ENCODE measurements around the gene TMEM183A.
"Not testable (repeated sequence)": the region's sequence is repeated elsewhere in the genome, so short reads cannot be mapped to it uniquely, and the experiment has no call there.

The TMEM183A gene, protein sequence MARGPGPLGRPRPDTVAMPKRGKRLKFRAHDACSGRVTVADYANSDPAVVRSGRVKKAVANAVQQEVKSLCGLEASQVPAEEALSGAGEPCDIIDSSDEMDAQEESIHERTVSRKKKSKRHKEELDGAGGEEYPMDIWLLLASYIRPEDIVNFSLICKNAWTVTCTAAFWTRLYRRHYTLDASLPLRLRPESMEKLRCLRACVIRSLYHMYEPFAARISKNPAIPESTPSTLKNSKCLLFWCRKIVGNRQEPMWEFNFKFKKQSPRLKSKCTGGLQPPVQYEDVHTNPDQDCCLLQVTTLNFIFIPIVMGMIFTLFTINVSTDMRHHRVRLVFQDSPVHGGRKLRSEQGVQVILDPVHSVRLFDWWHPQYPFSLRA

DNA sequence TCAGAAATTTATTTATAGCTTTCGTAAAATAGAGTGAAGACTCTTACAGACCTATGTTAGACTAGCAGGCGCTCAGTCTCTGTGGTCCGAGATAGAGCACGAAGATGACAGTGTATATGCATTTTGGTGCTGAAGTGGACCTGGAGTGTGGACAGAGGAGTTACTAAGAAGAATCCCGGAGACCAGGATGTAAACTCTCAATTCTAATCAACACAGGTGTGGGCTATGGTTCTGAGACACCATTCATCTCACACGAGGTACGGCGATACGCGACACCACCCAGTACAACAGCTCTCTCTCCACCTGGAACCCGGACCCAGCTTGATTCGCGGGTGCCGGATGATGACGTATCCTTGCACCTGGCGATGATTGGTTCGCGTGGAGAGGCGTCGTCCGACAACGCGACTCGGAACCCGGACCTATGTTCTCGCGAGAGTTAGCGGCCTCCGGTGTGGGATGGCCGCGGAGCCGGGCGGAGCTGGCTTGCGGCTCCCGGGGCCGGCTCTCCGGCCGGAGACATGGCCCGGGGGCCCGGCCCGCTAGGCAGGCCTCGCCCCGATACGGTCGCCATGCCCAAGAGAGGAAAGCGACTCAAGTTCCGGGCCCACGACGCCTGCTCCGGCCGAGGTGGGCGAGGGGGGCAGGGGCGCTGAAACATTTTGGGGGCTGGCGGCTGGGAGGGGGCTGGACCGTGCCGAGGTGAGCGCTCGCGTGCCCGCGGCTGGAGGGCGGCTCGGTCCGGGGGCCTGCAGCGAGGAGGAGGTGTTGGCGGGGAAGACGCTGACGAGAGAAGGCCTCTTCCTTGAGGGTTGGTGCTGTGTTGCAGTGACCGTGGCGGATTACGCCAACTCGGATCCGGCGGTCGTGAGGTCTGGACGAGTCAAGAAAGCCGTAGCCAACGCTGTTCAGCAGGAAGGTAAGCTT lies at the start of gene TMEM183A:
Gene TMEM183A (plus strand): TSS at position 427 of the 924 bp plus-strand sequence. CDS start 92 bp downstream, at position 519.
- peak; percentile 95 for DNase-seq (ENCODE audit: low spot score)

DNA sequence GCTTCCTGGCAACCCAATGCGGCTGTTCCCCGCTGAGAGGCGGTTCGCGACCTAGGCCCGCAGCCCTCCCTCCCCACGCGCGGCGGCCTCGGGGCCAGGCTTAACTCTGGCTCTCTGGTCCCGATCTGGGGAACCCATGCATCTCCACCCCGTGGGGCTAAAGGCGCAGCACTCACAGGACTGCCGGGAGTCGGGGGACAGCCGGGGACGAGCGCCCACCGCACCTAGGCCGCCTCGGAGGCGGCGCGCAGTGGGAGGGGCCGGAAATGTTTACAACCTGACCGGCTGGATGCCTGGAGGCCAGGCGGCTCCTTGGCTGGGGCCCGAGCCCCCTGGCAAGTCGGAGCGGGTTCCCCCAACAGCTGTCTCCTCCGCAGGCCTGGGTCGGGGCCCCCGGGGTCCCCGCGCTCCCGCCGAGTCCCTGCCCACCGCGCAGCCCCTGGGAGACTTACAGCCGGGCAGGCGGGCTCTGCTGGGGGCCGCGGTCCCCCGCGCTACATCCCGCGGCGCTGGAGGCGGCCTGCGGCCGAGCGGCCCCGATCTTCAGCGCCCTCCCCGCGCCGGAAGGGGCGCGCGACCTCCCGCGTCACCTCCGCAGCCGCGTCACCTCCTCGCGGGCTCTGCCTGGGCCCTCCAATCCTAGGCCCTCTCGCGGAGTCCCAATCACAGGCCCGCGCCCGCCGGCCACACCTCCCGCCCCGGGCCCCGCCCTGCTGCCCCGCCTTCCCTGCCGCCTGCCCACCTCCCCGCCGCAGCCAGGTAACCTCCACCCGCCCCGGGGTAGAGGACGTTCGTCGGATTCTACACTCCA lies 49.2 kb upstream of the TMEM183A start, which contains the start of gene ADIPOR1:
Gene ADIPOR1 (minus strand): TSS at position 580 of the 811 bp plus-strand sequence. CDS start 7,242 bp downstream, outside the sequence.
- peak; percentile 98 for DNase-seq (ENCODE audit: low spot score)

DNA sequence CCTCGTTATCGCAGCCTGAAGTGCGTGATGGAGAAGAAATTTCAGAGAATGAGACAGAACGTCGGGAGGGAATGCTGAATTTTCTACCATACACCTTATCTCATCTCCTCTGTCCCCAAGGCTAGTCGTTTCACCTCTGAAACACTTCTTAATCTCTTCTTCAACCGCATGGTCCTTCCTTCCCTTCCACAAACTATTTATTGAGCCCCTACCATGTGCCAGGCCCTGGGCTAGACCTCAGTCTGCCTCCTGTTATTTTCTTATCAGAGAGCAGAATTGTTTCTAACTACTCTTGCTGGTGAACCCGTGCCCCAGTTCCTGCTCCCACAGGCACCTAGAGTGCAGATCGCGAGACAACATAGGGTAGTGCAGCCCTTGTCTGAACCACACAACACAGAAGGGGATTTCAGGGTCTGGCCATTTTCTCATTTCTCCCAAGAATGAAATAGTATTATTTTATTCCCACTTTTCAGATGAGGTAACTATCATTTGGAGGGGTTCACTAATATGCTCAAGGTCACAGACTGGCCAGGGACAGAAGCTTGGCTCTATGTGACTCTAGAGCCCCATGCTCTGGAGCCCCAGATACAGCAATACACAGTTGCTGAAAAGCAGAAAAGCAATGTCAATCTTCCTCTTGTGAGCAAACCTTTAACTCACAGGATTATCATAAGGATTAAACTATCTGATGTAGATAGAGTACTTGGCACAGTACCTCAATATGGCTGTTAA lies 48.5 kb upstream of the TMEM183A start:
- DNase-seq (ENCODE audit: low spot score) = no peak

DNA sequence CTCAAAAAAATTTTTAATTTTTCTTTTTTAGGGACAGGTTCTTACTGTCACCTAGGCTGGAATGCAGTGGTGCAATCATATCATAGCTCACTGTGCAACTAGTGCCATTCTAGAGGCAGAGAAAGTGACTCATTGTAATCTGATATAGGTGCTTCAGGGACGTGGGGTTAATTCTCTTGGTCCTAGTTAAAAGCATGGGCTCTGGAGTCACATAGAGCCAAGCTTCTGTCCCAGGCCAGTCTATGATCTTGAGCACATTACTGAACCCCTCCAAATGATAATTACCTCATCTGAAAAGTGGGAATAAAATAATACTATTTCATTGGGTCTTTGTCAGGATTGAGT lies 47.9 kb upstream of the TMEM183A start:
- peak; percentile 77 for DNase-seq (ENCODE audit: low spot score)

DNA sequence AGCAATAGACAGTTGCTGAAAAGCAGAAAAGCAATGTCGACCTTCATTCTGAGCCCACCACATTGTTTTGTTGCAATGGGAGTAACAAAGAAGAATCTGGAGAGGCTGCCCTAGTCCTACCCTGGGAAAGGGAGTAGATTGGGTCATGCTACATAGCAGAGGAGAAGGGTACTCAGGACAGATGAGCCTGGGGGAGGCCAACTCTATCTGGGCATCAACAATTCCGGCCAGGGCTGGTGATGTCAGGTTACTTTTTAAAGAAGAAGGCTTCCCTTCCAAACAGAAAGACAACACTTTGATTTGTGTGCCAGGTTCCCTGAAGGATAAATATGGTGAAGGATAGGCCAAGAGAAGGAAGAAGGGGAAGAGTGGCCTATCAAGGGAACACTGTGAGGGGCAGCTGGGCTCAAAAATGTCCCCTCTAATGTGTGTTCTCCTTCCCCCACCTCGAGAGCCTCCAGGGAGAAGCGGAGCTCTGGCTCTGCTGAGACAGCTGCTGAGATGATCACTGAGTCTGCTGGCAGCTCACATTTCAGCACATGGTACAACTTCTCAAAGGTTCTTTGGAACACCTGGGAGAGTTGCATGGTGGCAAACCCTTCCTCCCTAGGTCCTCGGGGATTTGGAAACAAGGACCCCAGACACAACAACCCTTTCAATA lies 45.8 kb upstream of the TMEM183A start:
- DNase-seq (ENCODE audit: low spot score) = no peak

DNA sequence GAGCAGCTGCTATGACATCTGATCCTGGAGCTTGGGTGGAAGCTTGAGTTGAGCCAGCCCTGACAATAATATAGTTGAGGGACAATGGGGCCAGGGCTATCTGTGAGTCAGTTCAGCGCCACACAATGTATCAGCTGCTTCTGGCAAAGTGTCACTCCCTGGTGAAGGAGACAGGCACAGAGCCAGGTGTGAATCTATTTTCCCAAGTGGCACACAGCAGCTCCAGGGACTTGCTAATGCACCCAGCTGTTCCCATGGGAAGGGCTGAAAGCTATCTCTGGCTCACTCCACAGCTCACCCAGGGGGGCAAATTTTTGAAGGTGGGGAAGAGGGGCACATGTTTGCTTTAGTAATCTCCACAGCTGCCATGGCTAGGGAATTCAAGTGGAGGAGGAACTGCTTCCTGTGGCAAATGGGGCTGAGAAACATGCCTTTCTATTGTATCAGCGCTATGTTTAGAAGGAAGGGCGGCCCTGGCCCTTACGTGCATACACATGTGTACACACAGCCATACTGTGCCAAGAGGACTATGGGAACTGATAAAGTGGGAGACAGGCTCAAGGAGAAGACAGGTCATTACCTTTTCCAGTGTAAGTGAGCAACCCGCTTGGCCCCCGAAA lies 42.3 kb upstream of the TMEM183A start:
- DNase-seq (ENCODE audit: low spot score) = no peak

DNA sequence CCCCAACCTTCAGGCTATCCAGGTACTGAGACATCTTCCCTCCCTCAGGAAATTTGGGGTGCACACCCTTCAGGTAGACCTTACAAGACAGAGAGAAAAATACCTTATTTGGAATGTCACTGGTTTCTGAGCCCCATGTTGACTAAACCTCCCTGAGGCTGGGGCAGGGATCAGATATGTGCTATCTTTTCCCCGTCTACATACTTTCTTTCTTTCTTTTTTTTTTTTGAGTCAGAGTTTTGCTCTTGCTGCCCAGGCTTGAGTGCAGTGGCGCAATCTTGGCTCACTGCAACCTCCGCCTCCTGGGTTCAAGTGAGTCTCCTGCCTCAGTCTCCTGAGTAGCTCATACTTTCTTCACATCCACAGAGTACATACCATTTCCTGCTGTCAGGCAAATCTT lies 41.8 kb upstream of the TMEM183A start:
- no peak for DNase-seq (ENCODE audit: low spot score)

DNA sequence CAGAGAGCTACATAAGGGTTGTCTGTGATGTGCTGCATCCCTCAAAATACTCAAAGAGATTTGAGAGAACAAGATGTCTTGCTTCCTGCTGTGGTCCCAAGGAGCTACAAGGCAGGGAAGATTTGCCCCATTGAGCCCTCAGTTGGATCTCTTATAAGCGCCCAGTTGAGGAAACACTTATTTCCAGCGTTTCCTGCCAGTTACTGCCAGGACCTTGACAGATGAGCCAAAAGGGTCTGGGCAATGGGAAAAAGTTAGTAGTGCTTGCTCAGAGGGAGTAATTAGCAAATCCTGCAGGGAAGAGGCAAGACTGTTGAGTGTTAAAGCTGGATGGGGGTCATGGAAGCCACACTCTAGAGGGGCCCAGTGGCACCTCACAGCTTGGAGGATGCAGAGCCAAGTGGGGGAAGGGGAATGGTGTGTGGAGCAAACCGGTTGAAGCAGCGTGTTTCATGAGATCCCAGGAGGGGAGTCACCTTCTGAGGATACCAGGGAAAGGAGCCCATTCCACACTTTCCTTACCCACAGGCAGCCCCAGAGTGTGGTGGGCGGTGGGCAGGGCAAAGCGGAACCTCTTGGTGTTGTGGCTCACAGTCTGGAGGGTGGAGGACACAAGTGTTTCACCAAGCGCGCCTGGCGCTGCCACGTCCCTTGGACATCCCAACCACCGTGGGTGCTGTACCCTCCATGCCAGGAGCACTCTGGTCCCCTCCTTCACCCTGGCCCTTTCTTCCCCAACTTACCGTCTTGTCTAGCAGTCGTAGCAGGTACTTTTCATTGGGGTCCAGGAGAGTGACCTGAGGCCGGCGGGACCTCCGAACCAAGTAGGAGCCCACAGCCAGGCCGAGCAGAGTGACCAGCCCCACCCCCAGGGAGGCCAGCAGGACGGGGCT lies 40.9 kb upstream of the TMEM183A start:
- DNase-seq (ENCODE audit: low spot score) = no peak

DNA sequence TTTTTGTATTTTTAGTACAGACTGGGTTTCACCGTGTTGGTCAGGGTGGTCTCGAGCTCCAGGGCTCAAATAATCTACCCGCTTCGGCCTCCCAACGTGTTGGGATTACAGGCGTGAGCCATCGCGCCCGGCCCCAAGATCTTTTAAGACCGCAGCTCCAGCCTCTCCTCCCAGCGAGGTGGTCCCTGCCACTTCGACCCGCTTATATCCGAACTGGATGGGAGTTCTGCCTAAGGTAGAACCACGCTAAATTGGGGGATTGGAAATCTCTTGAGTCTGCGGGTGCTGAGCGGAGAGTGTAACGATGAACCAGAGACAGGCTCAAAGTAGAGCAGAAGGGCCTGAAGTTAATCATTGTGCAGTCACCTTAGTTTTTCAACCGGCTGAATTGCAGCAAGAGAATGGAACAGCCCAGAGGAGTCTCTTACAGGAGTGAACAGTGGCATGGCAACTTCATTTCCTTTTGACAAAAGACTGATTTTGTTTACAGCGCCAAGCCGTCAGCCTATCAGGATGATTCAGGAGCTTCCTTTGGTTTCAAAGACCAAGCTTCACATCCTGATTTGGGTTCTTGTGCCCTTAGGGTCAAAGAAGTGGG lies 39.4 kb upstream of the TMEM183A start:
- DNase-seq (ENCODE audit: low spot score) = no peak

DNA sequence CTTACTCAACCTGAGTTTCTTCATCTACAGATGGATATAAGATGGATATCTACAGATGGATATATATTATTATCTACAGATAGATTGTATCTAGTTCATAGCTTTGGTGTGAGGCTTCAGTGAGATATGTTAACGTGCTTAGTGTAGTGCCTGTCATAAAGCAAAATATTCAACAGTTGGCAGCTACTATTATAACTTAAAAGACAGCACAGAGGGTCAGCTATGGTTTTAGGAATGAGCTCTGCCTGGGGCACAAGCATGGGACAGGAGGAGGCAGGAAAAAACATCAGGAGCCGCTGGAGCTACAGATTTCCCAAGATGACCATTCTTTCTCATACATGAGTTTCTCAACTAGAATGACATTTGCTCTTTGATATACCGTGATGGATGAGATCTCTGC lies 38.8 kb upstream of the TMEM183A start:
- DNase-seq (ENCODE audit: low spot score) = no peak

DNA sequence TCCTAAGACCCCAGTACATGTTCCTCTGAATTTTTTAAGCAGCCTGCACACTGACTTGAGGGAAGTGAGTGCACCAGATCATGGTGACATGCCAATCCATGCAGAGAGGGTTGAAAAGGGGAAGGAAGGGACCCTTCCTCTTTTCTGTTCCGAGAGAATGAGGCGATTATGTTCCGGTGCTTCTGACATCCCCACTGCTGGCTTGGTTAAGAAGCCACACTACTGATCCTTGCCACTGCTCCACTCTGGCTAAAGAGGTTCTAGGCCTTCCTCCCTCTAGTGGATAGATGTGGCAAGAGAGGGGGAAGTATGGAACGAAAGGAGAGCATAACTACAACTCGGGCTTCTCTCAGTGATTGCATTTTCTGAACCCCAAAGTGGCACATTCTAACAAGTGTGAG lies 38.3 kb upstream of the TMEM183A start:
- peak; percentile 79 for DNase-seq (ENCODE audit: low spot score)

DNA sequence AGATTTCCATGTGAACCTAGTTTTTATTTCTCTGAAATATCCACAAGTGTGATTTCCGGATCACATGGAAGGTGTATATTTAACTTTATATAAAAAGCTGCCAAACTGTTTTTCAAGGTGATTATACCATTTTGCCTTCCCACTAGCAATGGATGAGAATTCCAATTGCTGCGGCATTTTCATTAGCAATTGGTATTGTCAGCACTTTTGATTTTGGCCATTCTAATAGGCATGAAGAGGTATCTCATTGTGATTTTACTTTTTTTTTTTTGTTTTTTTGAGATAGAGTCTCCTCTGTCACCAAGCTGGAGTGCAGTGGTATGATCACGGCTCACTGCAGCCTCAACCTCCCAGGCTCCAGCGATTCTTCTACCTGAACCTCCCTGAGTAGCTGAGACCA lies 35.1 kb upstream of the TMEM183A start:
- no peak for DNase-seq (ENCODE audit: low spot score)

DNA sequence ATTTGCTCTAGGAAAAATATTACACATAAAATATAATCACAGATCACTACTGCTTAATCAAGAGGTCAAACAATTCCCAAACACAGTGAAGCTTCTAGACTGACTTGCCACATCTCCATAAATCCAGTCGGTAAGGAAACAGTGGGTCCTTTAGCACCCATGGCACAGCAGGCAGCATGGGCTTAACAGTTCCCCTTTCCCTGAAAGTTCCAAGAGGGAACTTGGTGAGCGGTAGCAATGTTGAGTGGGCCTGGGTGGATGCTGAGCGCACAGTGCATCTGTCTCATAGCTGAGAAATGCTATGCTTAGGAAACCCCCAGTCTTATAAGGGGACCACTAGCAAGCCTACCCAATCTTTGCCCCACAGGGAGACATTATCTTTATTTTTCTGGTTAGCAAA lies 32.3 kb upstream of the TMEM183A start:
- no peak for DNase-seq (ENCODE audit: low spot score)

DNA sequence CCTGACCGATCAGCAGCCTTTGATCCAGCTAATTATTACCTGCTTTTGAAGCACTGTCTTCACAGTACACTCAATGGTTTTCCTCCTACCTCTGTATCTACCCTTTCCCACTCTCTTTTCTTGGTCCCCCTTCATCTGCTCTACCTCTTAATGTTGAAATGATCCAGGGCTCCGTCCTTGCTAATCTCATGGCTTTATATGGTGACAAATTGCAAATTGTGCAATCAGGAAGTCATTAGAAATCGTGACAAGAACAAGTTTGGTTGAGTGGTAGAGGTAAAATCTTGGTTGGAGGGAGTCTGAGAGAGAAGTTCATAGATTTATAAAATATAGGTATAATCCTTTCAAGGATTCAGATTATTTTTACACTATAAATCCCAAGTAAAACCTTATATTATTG lies 30.5 kb upstream of the TMEM183A start:
- DNase-seq (ENCODE audit: low spot score) = no peak

DNA sequence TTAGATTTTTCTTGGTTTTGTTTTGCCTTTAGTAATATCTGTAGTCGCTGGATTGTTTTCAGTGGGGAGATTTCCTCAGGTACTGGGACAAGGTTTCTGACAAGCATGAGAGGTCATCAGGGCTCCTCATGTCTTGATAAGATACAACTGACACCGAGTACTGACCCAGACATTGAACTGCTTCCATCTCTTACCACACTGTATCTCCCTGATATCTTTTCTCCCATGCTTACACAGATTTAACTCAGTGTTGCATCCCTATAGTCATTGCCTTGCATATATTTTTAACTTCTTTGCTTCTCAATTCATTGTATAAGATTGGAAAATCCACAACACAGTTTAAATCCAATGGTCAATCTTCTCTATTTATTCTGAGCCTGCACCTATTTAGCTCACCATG lies 27.7 kb upstream of the TMEM183A start:
- no peak for DNase-seq (ENCODE audit: low spot score)

DNA sequence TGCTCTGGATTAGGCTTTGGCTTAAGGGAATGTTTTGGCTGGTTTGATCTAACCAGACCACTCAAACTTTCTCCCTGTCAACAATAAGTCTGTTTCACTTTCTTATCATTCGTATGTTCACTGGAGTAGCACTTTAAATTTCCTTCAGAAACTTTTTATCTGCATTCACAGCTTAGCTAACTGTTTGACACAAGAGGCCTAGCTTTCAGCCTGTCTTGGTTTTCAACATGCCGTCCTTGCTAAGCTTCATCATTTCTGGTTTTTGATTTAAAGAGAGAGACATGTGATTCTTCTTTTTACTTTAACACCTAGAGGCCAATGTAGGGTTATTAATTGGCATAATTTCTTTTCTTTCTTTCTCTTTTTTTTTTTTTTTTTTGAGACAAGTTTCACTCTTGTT lies 25.2 kb upstream of the TMEM183A start:
- no peak for DNase-seq (ENCODE audit: low spot score)

DNA sequence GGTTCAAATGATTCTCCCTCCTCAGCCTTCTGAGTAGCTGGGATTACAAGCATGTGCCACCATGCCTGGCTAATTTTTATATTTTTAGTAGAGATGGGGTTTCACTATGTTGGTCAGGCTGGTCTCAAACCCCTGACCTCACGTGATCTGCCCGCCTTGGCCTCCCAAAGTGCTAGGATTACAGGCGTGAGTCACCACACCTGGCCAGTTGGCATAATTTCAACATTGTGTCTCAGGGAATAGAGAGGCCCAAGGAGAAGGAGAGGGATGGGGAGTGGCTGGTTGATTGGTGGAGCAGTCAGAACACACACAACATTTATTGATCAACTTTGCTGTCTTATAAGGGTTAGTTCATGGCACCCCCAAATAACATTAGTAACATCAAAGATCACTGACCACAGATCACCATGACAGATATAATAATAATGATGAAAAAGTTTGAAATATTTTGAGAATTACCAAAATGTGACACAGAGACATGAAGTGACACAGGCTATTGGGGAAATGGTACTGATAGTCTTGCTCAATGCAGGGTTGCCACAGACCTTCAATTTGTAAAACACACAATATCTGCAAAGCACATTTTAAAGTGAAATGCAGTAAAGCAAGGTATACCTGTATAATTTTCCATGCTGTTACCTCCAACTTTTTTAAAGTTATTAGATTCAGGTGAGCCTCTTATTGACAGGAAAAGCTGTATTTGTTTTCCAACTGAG lies 24.3 kb upstream of the TMEM183A start:
- DNase-seq (ENCODE audit: low spot score) = no peak

DNA sequence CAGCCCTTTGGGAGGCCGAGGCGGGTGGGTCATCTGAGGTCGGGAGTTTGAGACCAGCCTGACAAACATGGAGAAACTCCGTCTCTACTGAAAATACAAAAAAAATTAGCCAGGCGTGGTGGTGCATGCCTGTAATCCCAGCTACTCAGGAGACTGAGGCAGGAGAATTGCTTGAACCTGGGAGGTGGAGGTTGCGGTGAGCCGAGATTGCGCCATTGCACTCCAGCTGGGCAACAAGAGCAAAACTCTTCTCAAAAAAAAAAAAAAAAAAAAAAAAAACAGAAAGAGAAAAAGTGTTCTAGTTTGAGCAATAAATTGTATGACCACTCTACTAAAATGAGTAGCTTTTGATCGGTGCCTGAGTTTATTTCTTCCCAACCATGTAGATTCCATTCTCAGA lies 21.1 kb upstream of the TMEM183A start:
- DNase-seq (ENCODE audit: low spot score) = not testable (repeated sequence)

All from AG08396 (cell line).